Measurements from ENCODE around the gene CCDC149.

CCDC149 gene

DNA sequence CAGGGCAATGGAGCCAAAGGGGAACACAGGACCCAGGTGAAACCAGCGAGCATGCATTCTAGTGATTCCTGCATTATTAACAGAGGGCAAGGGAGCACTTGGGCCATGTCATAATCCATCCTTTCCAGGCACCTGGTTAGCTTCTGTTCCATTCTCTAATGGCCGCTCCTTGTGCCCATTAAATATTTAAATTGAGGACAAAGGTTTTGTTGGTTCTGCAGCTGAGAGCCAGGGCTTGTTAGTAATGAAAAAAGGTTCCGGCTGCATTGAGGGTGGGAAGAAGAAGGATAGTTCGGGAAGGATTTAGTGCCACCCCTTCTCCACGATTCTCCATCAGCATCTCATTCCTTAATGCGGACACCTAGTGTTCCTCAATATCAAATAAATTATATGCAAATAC lies 103.9 kb downstream of the CCDC149 start:
- H3K4me3 ChIP-seq (ENCODE audit: low read length) = no peak overlapping the region
- DNase-seq (ENCODE audit: low read depth) = no peak
- TF ChIP-seq, protein P1, sequence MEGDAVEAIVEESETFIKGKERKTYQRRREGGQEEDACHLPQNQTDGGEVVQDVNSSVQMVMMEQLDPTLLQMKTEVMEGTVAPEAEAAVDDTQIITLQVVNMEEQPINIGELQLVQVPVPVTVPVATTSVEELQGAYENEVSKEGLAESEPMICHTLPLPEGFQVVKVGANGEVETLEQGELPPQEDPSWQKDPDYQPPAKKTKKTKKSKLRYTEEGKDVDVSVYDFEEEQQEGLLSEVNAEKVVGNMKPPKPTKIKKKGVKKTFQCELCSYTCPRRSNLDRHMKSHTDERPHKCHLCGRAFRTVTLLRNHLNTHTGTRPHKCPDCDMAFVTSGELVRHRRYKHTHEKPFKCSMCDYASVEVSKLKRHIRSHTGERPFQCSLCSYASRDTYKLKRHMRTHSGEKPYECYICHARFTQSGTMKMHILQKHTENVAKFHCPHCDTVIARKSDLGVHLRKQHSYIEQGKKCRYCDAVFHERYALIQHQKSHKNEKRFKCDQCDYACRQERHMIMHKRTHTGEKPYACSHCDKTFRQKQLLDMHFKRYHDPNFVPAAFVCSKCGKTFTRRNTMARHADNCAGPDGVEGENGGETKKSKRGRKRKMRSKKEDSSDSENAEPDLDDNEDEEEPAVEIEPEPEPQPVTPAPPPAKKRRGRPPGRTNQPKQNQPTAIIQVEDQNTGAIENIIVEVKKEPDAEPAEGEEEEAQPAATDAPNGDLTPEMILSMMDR (IDR thresholded peaks at IDR 0.05; ENCODE audit: insufficient read depth, low read depth, low read length, missing control alignments) = no peak

- TF ChIP-seq, protein P1 (IDR thresholded peaks at IDR 0.05; ENCODE audit: insufficient read depth, low read depth, low read length, missing control alignments) = no peak
- DNase-seq (ENCODE audit: low read depth) = no peak
Observed at GRCh38 chr4:24808261-24808660, 104.6 kb downstream of the CCDC149 start.

DNA sequence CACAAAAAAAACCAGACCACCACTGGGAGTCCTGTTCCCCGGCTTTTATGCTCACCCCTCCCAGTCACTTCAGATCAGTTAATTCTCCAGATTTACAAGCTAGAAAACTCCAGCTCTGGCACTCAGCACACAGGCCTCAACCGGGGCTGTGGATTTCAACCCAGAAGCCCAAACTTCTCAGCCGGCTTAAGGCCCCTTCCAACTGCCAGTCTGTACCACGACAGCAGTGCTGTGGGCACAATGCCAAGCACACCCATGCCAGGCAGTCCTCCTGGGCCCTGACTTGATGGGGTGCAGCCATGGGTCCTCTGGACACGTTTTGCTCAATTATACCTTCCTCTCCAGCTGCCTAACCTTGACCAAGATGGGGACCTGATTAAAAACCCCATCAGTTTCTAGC lies 105.2 kb downstream of the CCDC149 start:
- TF ChIP-seq, protein P1 (IDR thresholded peaks at IDR 0.05; ENCODE audit: insufficient read depth, low read depth, low read length, missing control alignments) = no peak
- DNase-seq (ENCODE audit: low read depth) = no peak
- no peak overlapping the region for H3K4me3 ChIP-seq (ENCODE audit: low read length)

More at GRCh38 chr4:24808261-24808660, 104.6 kb downstream of the CCDC149 start:
- H3K4me3 ChIP-seq (ENCODE audit: low read length) = no peak overlapping the region

DNA sequence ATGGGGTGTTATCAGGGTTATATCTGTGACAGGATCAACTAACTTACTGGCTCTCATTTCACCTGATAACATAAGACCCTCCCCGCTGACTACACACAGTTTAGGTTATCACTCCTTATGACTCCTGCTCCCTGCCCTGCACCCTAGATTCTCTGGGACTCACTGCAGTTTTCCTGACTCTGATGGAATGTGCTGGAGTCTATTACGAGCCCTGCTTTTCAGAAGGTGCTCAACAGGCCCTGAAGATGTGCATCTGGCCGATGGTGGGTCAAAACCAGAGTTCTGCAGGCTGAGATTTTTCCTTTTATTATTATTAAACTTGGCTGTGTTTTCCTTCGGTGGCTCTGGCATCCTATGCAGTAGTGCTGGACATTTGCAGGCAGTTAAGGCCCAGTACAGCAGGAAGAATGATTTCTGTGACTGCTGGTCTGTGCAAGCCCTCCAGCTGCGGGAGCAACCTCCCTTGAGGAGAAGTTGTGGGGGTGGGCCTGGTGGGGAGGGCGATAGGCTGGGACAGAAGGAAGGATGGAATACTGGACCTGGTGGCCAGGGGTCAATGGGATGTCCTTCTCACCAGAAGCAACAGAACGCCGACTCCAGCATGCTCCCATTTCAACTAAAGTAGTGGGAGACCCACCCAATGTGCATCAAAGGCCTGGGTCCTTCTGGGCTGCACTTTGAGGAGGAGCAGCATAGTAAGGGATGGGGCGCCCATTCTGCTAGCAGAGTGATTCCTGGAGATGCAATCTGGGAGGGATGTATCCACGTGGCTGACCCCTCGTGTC lies 106.4 kb downstream of the CCDC149 start:
- DNase-seq (ENCODE audit: low read depth) = no peak
- TF ChIP-seq, protein P1 (IDR thresholded peaks at IDR 0.05; ENCODE audit: insufficient read depth, low read depth, low read length, missing control alignments) = no peak
- no peak overlapping the region for H3K4me3 ChIP-seq (ENCODE audit: low read length)

DNA sequence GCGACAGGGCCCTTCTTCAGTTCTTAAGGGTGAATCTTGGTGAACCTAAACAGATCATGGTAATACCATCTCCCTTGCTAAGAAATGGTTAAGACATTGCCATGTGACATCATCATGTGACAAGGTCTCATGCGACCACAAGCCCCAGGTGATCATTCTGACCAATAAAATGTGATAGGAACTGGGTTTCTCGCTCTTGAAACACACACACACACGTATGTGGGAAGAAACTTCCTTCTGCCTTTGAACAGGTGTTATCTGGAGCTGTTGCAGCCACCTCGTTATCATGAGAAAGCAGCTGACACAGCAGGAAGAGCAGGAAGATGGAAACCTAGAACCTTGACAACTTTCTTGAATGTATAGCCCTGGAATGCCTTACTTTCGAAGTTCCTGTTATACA lies 107.3 kb downstream of the CCDC149 start:
- DNase-seq (ENCODE audit: low read depth) = no peak
- TF ChIP-seq, protein P1 (IDR thresholded peaks at IDR 0.05; ENCODE audit: insufficient read depth, low read depth, low read length, missing control alignments) = no peak
- H3K4me3 ChIP-seq (ENCODE audit: low read length) = no peak overlapping the region

DNA sequence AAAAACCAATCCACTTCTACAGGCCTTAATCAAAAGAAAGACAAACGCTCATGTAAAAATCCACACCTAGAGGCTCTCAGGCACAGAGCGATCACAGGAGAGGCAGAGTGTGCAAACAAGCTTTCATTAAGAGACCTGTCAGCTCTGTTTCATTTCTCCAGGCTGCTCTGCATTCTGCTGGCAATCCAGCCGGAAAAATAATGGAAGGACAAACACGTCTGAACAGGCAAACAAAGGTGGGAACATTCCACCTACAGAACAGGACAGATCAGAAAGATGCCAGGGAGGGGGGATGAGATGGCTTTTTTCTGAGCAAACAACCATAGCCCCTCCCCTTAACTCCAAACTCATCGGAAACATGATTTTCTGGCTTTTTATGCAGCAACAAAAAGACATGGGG lies 107.8 kb downstream of the CCDC149 start:
- TF ChIP-seq, protein P1 (IDR thresholded peaks at IDR 0.05; ENCODE audit: insufficient read depth, low read depth, low read length, missing control alignments) = no peak
- peak; percentile 71 for DNase-seq (ENCODE audit: low read depth)
- H3K4me3 ChIP-seq (ENCODE audit: low read length) = no peak overlapping the region

DNA sequence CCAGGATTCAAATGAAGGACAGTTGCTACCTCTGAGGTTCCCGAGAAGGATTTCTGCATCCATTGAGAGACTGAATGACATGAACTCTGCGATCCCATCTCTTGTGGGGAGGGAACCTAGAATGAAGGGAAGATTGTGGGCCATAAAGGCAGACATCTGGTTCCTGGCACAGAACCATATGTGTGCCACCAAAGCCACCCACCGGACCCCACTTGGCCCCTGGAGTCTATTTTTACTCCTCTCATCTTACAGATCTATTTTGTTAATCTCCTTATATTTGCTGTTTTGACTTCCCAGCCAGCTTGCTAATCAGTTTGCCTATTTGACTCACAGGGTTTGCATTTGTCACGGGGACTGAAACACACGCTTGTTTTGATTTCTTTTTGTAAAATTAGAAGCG lies 110.2 kb downstream of the CCDC149 start:
- no peak overlapping the region for H3K4me3 ChIP-seq (ENCODE audit: low read length)
- no peak for DNase-seq (ENCODE audit: low read depth)
- TF ChIP-seq, protein P1 (IDR thresholded peaks at IDR 0.05; ENCODE audit: insufficient read depth, low read depth, low read length, missing control alignments) = no peak
